ENCODE measurements around the gene TRPM3. TPM values are rescaled to one million over a fixed set of nuclear protein-coding genes. Genes with fewer than 3 reads are reported as not detected.

TRPM3 gene
- total and polyA plus RNA-seq, 2 of the 13 experiments (the other 11 are each of a cell fraction or from before 2014, with no cell fraction given): not detected

- TF ChIP-seq RFX5 (IDR thresholded peaks at IDR 0.05; ENCODE audit: low read depth, low read length): no peak
Measured at GRCh38 chr9:70679845-70680244, 441.6 kb downstream of the TRPM3 start (continued).

DNA sequence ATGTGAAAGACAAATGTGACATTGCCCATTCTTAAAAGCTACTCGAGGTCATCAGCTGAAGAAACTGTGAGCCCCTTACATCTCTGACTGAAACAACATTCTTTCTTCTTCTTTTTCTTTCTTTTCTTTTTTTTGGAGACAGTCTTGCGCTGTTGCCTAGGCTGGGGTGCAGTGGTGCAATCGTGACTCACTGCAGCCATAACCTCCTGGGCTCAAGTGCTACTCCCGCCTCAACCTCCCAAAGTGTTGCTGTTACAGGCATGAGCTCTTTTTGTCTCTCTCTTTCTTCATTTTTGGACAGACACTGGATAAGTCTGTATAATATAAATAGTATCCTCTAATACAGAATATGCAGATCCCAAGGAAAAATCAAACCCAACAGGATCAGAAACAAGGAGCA, 443.3 kb downstream of the TRPM3 start:
- in situ Hi-C loops (cut with HindIII; ENCODE audit: extremely low pct_ligation_motif_present, low pct_unique_long_range_greater_than_20kb): no loop called here

More for the DNA sequence above, 443.3 kb downstream of the TRPM3 start:
- Histone ChIP-seq H3K4me3 (replicated peaks in 1 of 3; ENCODE audit: insufficient read depth in 1 of 3, low read depth in 2 of 3, low read length in 3 of 3) (no peak overlapping the region), H3K79me2 (ENCODE audit: insufficient read depth, low read length) (no peaks in the 10 kb centered on the region), H2AFZ (ENCODE audit: low read length) (no peak overlapping the region), H3K4me1 (ENCODE audit: insufficient read depth, low read length) (peaks cover 8% of the 10 kb centered on the region; the same call in 1 of the 2 replicates), H3K27ac (ENCODE audit: extremely low read length, insufficient read depth, low read length) (no peak overlapping the region), H3K9me3 (ENCODE audit: low read length) (no peaks in the 10 kb centered on the region), H3K36me3 (replicated peaks in 1 of 2; ENCODE audit: control insufficient read depth in 1 of 2, insufficient read depth in 2 of 2, low read length in 2 of 2) (no peaks in the 10 kb centered on the region), H3K9ac (ENCODE audit: insufficient read depth, low read depth, low read length) (no peak overlapping the region), H4K20me1 (ENCODE audit: insufficient read depth, low read length) (no peaks in the 10 kb centered on the region), H3K4me2 (ENCODE audit: low read depth, low read length) (no peak overlapping the region), H3K27me3 (ENCODE audit: control insufficient read depth in 1 of 2, insufficient read depth in 2 of 2, low read length in 2 of 2) (0 out of 5 replicates have a peak, but pooled peaks cover 0 to 3% of the 10 kb centered on the region in 2 experiments)
- 3% methylated on average over 4 of the region's 4 CpGs for WGBS (ENCODE audit: low lambda C conversion rate)
- intact Hi-C loops (cut with micrococcal nuclease; ENCODE audit: unreplicated experiment): no loop called here
- ChIA-PET POLR2A (no interaction called here), CTCF (ENCODE audit: low intra/inter-chr PET ratio, low total read pairs) (no interaction called here)
- DNase-seq (ENCODE audit: low spot score): no peak
- no peak for TF ChIP-seq MEIS1 (CRISPR knock-in tag; IDR thresholded peaks at IDR 0.05; ENCODE audit: borderline replicate concordance)
- no peak for TF ChIP-seq ZNF891 (CRISPR knock-in tag; IDR thresholded peaks at IDR 0.05)
- TF ChIP-seq NFIC (IDR thresholded peaks at IDR 0.05; ENCODE audit: low read length): no peak
- no peak for TF ChIP-seq PBX2 (CRISPR knock-in tag; IDR thresholded peaks at IDR 0.05)
- TF ChIP-seq, protein P1, sequence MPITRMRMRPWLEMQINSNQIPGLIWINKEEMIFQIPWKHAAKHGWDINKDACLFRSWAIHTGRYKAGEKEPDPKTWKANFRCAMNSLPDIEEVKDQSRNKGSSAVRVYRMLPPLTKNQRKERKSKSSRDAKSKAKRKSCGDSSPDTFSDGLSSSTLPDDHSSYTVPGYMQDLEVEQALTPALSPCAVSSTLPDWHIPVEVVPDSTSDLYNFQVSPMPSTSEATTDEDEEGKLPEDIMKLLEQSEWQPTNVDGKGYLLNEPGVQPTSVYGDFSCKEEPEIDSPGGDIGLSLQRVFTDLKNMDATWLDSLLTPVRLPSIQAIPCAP (CRISPR knock-in tag; IDR thresholded peaks at IDR 0.05; ENCODE audit: low read depth): no peak
- TF ChIP-seq FOXA1 (IDR thresholded peaks at IDR 0.05): no peak
- TF ChIP-seq FOXA1 (CRISPR knock-in tag; IDR thresholded peaks at IDR 0.05): no peak
- TF ChIP-seq MATR3 (CRISPR knock-in tag; IDR thresholded peaks at IDR 0.05): no peak
- TF ChIP-seq ZGPAT (CRISPR knock-in tag; IDR thresholded peaks at IDR 0.05): no peak
- TF ChIP-seq ZNF280D (CRISPR knock-in tag; IDR thresholded peaks at IDR 0.05): no peak
- no peak for TF ChIP-seq ELF1 (CRISPR knock-in tag; IDR thresholded peaks at IDR 0.05)
- TF ChIP-seq ARNTL (CRISPR knock-in tag; IDR thresholded peaks at IDR 0.05): no peak
- TF ChIP-seq, protein P2, sequence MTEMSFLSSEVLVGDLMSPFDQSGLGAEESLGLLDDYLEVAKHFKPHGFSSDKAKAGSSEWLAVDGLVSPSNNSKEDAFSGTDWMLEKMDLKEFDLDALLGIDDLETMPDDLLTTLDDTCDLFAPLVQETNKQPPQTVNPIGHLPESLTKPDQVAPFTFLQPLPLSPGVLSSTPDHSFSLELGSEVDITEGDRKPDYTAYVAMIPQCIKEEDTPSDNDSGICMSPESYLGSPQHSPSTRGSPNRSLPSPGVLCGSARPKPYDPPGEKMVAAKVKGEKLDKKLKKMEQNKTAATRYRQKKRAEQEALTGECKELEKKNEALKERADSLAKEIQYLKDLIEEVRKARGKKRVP (CRISPR knock-in tag; IDR thresholded peaks at IDR 0.05): no peak
- BruUV-seq (replicated peaks): no TSS peak
- no peak for ATAC-seq
- no peak for FAIRE-seq

All from HepG2 (cell line).